Mesothelial cell of epicardium (in vitro differentiated cells): ENCODE results near the gene TARP.
"Not testable (repeated sequence)": the region's sequence is repeated elsewhere in the genome, so short reads cannot be mapped to it uniquely, and the experiment has no call there.

Experiments
- DNase-seq, 2 experiments: peaks; one replicate each; pipeline ENCODE4 v3.0.0; 2021; ENCODE audit warnings: low spot score in 2 of 2; ENCODE audit not compliant: unreplicated experiment in 2 of 2
- H3K27ac Mint-ChIP-seq: 2 replicates; pipeline ENCODE4 v1.8.0; 2021; ENCODE audit warnings: mixed read lengths
- H3K27me3 Mint-ChIP-seq: 2 replicates; pipeline ENCODE4 v1.8.0; 2021; ENCODE audit warnings: low read depth, mixed read lengths
- H3K36me3 Mint-ChIP-seq: 2 replicates; pipeline ENCODE4 v1.8.0; 2021; ENCODE audit warnings: mixed read lengths
- H3K4me1 Mint-ChIP-seq: 2 replicates; pipeline ENCODE4 v1.8.0; 2021; ENCODE audit warnings: mixed read lengths
- H3K4me3 Mint-ChIP-seq: 2 replicates; pipeline ENCODE4 v1.8.0; 2021; ENCODE audit warnings: mild to moderate bottlenecking, moderate library complexity, mixed read lengths
- H3K9me3 Mint-ChIP-seq: 2 replicates; pipeline ENCODE4 v1.8.0; 2021; ENCODE audit warnings: mixed read lengths
- TF ChIP-seq, protein P1 (sequence below): fragments of 200-600 bp; sonication (generic); IDR thresholded peaks from one replicate; pipeline ENCODE4 v1.5.0; 2021; ENCODE audit warnings: antibody characterized with exemption; ENCODE audit not compliant: unreplicated experiment

The TARP gene

GRCh38 chr7:38274486-38274885 lies 1.1 kb upstream of the TARP start:
- TF ChIP-seq, protein P1, sequence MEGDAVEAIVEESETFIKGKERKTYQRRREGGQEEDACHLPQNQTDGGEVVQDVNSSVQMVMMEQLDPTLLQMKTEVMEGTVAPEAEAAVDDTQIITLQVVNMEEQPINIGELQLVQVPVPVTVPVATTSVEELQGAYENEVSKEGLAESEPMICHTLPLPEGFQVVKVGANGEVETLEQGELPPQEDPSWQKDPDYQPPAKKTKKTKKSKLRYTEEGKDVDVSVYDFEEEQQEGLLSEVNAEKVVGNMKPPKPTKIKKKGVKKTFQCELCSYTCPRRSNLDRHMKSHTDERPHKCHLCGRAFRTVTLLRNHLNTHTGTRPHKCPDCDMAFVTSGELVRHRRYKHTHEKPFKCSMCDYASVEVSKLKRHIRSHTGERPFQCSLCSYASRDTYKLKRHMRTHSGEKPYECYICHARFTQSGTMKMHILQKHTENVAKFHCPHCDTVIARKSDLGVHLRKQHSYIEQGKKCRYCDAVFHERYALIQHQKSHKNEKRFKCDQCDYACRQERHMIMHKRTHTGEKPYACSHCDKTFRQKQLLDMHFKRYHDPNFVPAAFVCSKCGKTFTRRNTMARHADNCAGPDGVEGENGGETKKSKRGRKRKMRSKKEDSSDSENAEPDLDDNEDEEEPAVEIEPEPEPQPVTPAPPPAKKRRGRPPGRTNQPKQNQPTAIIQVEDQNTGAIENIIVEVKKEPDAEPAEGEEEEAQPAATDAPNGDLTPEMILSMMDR = no peak
- H3K4me1 Mint-ChIP-seq = peaks cover 3% of the 10 kb centered on the region
- no peaks in the 10 kb centered on the region for H3K27me3 Mint-ChIP-seq
- no peak overlapping the region for H3K4me3 Mint-ChIP-seq
- DNase-seq = no peak
- H3K27ac Mint-ChIP-seq = no peak overlapping the region
- no peaks in the 10 kb centered on the region for H3K36me3 Mint-ChIP-seq
- no peaks in the 10 kb centered on the region for H3K9me3 Mint-ChIP-seq

- not testable (repeated sequence) for H3K9me3 Mint-ChIP-seq, H3K27me3 Mint-ChIP-seq, DNase-seq, H3K4me3 Mint-ChIP-seq, H3K4me1 Mint-ChIP-seq, H3K36me3 Mint-ChIP-seq, H3K27ac Mint-ChIP-seq
Observed at GRCh38 chr7:38270405-38270804, 3.0 kb downstream of the TARP start.

GRCh38 chr7:38269704-38270346 lies 3.6 kb downstream of the TARP start:
- H3K27ac Mint-ChIP-seq, H3K9me3 Mint-ChIP-seq, H3K4me1 Mint-ChIP-seq, H3K4me3 Mint-ChIP-seq, H3K27me3 Mint-ChIP-seq, DNase-seq, H3K36me3 Mint-ChIP-seq: not testable (repeated sequence)

DNA sequence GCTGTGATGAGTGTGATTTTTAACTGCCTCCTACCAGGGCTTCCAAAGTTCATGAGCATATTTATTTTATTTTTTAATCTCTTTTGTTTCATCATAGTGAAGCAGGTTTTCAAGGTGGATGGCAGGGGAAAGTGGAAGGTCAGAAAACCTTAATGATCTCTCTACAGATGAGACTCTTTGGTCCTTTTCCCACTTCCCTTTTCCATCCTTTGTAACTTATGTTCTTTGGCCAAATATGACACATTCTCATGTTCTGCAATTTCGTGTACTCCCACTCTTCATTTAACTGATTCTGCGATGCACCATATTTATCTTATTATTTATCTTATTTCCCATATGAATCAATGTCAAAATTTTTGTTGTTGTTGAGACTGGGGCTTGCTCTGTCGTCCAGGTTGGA lies 7.5 kb downstream of the TARP start:
- H3K36me3 Mint-ChIP-seq, DNase-seq, H3K4me1 Mint-ChIP-seq, H3K27me3 Mint-ChIP-seq, H3K27ac Mint-ChIP-seq, H3K4me3 Mint-ChIP-seq, H3K9me3 Mint-ChIP-seq: not testable (repeated sequence)

DNA sequence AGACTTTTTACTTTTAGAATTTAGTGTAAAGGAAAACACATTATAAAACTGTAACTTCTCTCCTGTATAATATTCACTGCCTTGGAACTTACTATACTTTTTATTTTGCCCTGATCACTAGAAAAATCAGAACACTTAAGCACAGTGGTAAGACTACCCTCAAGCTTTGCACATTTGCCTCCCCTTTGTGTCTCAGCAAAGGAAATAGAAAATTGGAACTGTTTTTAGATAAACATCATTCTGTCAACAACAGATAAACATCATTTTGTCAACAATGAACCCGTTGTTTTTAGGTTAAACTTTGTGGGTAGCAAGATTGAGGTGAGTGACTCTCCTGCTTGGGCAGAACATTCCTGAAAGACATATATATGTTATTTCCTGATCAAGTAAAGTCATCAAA lies 8.8 kb downstream of the TARP start:
- H3K36me3 Mint-ChIP-seq, H3K27ac Mint-ChIP-seq, H3K9me3 Mint-ChIP-seq, DNase-seq, H3K4me1 Mint-ChIP-seq, H3K4me3 Mint-ChIP-seq, H3K27me3 Mint-ChIP-seq: not testable (repeated sequence)

GRCh38 chr7:38263274-38263673 lies 10.2 kb downstream of the TARP start:
- not testable (repeated sequence) for H3K9me3 Mint-ChIP-seq, H3K27ac Mint-ChIP-seq, H3K36me3 Mint-ChIP-seq, H3K27me3 Mint-ChIP-seq, DNase-seq, H3K4me1 Mint-ChIP-seq, H3K4me3 Mint-ChIP-seq

DNA sequence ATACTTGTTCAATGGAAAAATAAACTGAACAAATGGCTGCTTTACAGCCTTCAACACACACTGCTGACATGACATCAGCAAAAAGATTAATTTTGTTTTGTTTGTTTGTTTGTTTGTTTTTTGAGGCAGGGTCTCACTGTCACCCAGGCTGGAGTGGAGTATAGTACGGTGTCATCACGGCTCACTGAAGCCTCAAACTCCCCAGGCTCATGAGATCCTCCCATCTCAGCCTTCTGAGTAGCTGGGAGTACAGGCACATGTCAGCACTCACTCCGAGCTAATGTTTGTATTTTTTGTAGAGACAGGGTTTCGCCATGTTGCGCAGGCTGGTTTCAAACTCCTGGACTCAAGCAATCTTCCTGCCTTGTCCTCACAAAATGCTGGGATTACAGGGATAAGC lies 10.9 kb downstream of the TARP start:
- Mint-ChIP-seq H3K27ac (no peak overlapping the region), H3K36me3 (no peaks in the 10 kb centered on the region), H3K4me3 (no peak overlapping the region), H3K9me3 (peaks cover 2% of the 10 kb centered on the region), H3K27me3 (no peaks in the 10 kb centered on the region), H3K4me1 (peaks cover 4% of the 10 kb centered on the region)
- no peak for DNase-seq
- TF ChIP-seq, protein P1 = no peak

DNA sequence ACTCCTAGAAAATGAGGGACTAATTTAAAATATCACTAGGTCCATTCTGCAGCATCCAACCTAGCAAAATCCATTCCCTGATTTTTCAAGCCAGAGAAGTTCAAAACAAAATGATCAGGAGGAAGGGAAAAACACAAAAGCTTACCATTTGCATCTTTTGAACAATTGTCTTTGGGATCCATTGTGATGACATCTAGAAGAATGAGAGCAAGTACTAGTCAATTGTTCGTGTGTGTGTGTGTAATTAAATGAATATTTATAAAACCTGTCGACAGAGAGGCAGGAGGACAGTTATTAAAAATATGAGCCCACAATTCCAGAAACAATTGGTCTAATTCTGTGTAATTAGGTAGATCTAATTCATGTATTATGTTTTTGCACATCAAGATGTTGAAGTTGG lies 11.4 kb downstream of the TARP start:
- H3K4me3 Mint-ChIP-seq, H3K27me3 Mint-ChIP-seq, H3K27ac Mint-ChIP-seq, DNase-seq, H3K9me3 Mint-ChIP-seq, H3K36me3 Mint-ChIP-seq, H3K4me1 Mint-ChIP-seq: not testable (repeated sequence)

DNA sequence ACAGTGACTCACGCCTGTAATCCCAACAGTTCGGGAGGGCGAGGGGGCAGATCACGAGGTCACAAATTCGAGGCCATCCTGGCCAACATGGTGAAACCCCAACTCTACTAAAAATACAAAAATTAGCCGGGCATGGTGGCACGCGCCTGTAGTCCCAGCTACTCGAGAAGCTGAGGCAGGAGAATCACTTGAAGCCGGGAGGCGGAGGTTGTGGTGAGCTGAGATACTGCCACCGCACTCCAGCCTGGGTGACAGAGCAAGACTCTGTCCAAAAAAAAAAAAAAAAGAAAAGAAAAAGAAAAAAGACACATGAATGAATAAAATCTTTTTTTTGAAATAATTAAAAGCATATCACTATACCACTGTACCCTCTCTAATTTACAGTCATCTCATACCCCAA lies 11.8 kb downstream of the TARP start:
- H3K9me3 Mint-ChIP-seq, H3K27ac Mint-ChIP-seq, H3K27me3 Mint-ChIP-seq, DNase-seq, H3K36me3 Mint-ChIP-seq, H3K4me1 Mint-ChIP-seq, H3K4me3 Mint-ChIP-seq: not testable (repeated sequence)

GRCh38 chr7:38259157-38259556 lies 14.3 kb downstream of the TARP start:
- H3K27ac Mint-ChIP-seq, H3K9me3 Mint-ChIP-seq: not testable (repeated sequence)

More at GRCh38 chr7:38259157-38259556, 14.3 kb downstream of the TARP start:
- H3K36me3 Mint-ChIP-seq, H3K4me3 Mint-ChIP-seq, H3K4me1 Mint-ChIP-seq, H3K27me3 Mint-ChIP-seq, DNase-seq: not testable (repeated sequence)
